ENCODE data around the gene CDH12.

- TF ChIP-seq, protein P1, sequence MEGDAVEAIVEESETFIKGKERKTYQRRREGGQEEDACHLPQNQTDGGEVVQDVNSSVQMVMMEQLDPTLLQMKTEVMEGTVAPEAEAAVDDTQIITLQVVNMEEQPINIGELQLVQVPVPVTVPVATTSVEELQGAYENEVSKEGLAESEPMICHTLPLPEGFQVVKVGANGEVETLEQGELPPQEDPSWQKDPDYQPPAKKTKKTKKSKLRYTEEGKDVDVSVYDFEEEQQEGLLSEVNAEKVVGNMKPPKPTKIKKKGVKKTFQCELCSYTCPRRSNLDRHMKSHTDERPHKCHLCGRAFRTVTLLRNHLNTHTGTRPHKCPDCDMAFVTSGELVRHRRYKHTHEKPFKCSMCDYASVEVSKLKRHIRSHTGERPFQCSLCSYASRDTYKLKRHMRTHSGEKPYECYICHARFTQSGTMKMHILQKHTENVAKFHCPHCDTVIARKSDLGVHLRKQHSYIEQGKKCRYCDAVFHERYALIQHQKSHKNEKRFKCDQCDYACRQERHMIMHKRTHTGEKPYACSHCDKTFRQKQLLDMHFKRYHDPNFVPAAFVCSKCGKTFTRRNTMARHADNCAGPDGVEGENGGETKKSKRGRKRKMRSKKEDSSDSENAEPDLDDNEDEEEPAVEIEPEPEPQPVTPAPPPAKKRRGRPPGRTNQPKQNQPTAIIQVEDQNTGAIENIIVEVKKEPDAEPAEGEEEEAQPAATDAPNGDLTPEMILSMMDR (IDR thresholded peaks at IDR 0.05): no peak
- no peak for TF ChIP-seq POLR2A (IDR thresholded peaks at IDR 0.05)
- no peak for TF ChIP-seq POLR2AphosphoS5 (IDR thresholded peaks at IDR 0.05; ENCODE audit: insufficient read depth in 1 of 2, low read depth in 1 of 2)
Observed at GRCh38 chr5:22708770-22709328, 144.3 kb downstream of the CDH12 start.

All from vagina (tissue), 2 donors.